HepG2 (cell line): ENCODE results near the gene PRR36. TPM values are rescaled to one million over a fixed set of nuclear protein-coding genes. Genes with fewer than 3 reads are reported as not detected.

ENCODE experiments used
- GLMP ChIP-seq: sonication (generic); formaldehyde crosslinking; IDR thresholded peaks from 2 replicates; pipeline ENCODE4 v1.9.0; 2021; ENCODE audit warnings: missing genetic modification reagents, mild to moderate bottlenecking, borderline replicate concordance
- HIC2 ChIP-seq: sonication (generic); formaldehyde crosslinking; IDR thresholded peaks from 2 replicates; pipeline ENCODE4 v1.9.0; 2022; ENCODE audit warnings: low read depth, missing genetic modification reagents
- SIX4 ChIP-seq: sonication (generic); formaldehyde crosslinking; IDR thresholded peaks from 2 replicates; pipeline ENCODE4 v1.4.0; 2020; ENCODE audit warnings: missing genetic modification reagents
- SOX13 ChIP-seq, 3 experiments: fragments of 450-650 bp in 1 of 3; sonication (generic) in 1 of 3; formaldehyde crosslinking in 1 of 3; IDR thresholded peaks in 2 of 3; conservative IDR thresholded peaks in 1 of 3; 2 replicates each; pipeline versions ENCODE4 v1.5.0 to v1.6.1; 2016 to 2020; ENCODE audit warnings: antibody characterized with exemption in 1 of 3, mild to moderate bottlenecking in 1 of 3, missing compliant biosample characterization in 1 of 3, missing genetic modification reagents in 1 of 3, moderate library complexity in 1 of 3
- TP53 ChIP-seq: sonication (generic); formaldehyde crosslinking; conservative IDR thresholded peaks from 2 replicates; pipeline ENCODE4 v1.4.0; 2020; ENCODE audit warnings: missing genetic modification reagents
- ZHX1 ChIP-seq: sonication (generic); formaldehyde crosslinking; IDR thresholded peaks from 2 replicates; pipeline ENCODE4 v1.8.1; 2022; ENCODE audit warnings: low read depth, mild to moderate bottlenecking, missing genetic modification reagents
- ZNF18 ChIP-seq: sonication (generic); formaldehyde crosslinking; IDR thresholded peaks from 2 replicates; pipeline ENCODE4 v1.8.0; 2022; ENCODE audit warnings: mild to moderate bottlenecking, missing genetic modification reagents; ENCODE audit not compliant: insufficient replicate concordance
- ZNF318 ChIP-seq: sonication (generic); formaldehyde crosslinking; IDR thresholded peaks from 2 replicates; pipeline ENCODE4 v1.4.0; 2020; ENCODE audit warnings: mild to moderate bottlenecking, missing genetic modification reagents
- ZNF326 ChIP-seq: sonication (generic); formaldehyde crosslinking; IDR thresholded peaks from 2 replicates; pipeline ENCODE4 v1.4.0; 2020; ENCODE audit warnings: missing genetic modification reagents, borderline replicate concordance
- ZNF678 ChIP-seq: sonication (generic); formaldehyde crosslinking; IDR thresholded peaks from 2 replicates; pipeline ENCODE4 v1.4.0; 2020; ENCODE audit warnings: mild to moderate bottlenecking, missing genetic modification reagents
- polyA plus RNA-seq, 8 experiments: library from polyadenylated mRNA; depleted of rRNA in 3 of 8; stranded (reverse) in 7 of 8; unstranded in 1 of 8; fragments of >200 nt; fragmentation: Illumina TruSeq in 4 of 8; extraction: Trizol in 4 of 8; gene quantifications; 2 replicates each; pipeline versions ENCODE4 v1.2.1 to v1.2.3, GENCODE V29; 2011 to 2016; ENCODE audit warnings: low read depth in 4 of 8, missing spikeins in 1 of 8, mixed read lengths in 1 of 8; ENCODE audit not compliant: insufficient read depth in 1 of 8
- total RNA-seq, 5 experiments: library from RNA; depleted of rRNA; stranded (reverse); fragments of >200 nt; fragmentation: Illumina TruSeq; extraction: Trizol; gene quantifications; 2 replicates each; pipeline ENCODE4 v1.2.3, GENCODE V29; 2016; ENCODE audit warnings: low read depth in 1 of 5

Gene PRR36
- total and polyA plus RNA-seq, 2 of the 13 experiments (the other 11 are each of a cell fraction or from before 2014, with no cell fraction given), result 0.07 to 0.17 TPM

- TF ChIP-seq ZNF318 (no peak), ZNF326 (CRISPR knock-in tag) (no peak), ZNF678 (CRISPR knock-in tag) (no peak), SOX13 (IDR thresholded peaks at IDR 0.05) (no peak), SOX13 (CRISPR knock-in tag; conservative IDR thresholded peaks at IDR 0.05 in 1 of 2, IDR thresholded peaks at IDR 0.05 in 1 of 2) (0 out of 4 replicates have a peak, but pooled peaks of 1 of the 2 experiments have one; percentile 20), SIX4 (CRISPR knock-in tag) (no peak), ZNF18 (CRISPR knock-in tag) (no peak), ZHX1 (CRISPR knock-in tag) (no peak), HIC2 (no peak), GLMP (no peak), TP53 (CRISPR knock-in tag) (no peak)
Measured at GRCh38 chr19:7888145-7888825, 14.1 kb upstream of the PRR36 start, which contains the start of gene LRRC8E (continued).
